Right kidney (tissue), 1 donor: ENCODE measurements around the gene GRB10.

Experiments used
- DNase-seq: peaks from one replicate; pipeline ENCODE4 v3.0.0-alpha.2; 2016

GRB10 gene

DNA sequence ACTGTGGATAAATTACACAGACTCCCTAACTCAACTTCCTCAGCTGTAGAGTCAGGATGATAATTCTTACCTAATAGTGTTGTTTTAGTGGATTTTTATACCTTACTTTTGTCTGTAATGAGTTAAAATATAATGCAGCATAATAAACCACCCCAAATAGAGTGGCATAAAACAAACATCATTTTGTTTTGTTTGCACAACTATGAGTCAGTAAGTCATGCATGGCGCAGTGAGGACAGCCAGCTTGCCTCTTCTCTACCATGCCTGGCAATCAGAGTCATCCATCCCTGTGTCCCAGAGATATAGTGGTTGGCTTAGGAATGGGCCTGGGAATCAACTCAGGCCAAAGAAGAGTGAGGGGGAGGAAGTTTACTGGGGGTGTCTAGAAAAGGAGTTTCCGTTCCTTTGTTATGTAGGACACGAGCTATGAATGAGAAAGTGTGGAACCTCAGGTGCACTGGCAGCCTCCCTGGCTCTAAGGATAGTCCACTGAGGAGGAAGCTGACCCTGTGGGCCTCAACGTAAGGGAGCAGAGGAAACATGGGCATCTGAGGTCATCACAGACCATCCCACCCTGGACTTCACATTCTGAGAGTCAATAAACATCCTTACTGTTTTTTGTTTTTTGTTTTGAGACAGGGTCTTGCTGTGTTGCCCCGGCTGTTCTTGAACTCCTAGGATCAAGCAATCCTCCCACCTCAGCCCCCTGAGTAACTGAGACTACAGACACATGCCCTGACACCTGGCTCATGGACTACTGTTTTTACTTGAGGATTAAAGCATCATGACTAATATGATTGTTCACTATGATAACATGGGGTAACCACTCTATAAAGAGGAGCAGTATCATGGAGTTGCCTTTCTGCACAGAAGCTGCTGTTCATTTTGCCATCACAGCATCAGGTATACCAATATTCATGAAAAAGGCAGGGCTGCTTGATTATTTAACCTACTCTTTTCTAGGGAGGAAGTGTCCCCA is 21.0 kb upstream of the GRB10 start:
- no peak for DNase-seq

DNA sequence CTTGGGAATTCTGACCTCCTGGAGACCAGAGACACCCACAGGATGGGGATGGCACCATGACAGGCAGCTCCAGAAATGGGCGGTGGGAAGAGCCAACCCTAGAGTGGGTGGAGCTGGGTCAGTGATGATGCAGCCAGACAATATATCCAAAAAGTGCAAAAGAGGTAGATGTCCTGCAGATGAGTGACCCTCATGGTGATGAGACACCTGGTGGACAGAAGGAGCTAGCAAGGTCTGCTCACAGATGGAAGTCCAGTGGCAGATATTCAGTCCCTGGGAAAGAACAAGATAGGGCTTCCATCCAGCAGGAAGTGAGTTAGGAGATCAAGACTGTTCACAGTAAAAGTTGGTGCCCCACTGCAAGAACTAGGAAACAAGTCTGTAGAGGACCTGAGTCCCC is 19.2 kb upstream of the GRB10 start:
- DNase-seq, result no peak

DNA sequence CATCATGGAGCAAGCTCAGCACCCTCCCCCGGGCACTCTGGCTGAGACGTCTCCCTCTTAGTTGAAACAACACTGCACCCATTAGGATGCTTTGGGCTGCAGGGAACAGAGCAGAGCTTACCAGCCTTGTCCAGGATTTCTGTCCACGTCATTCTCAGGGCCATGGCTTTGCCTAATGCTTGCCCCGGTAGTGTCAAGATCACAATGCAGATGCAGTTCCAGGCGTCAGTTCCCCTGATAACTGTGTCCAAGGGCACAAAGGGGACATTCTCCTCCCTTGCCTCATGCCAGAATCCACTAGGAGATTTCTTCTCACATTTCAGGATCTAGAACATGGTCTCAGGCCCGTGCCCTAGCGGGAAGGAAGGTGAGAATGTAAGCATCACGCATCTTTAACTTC is 17.2 kb upstream of the GRB10 start:
- no peak for DNase-seq

DNA sequence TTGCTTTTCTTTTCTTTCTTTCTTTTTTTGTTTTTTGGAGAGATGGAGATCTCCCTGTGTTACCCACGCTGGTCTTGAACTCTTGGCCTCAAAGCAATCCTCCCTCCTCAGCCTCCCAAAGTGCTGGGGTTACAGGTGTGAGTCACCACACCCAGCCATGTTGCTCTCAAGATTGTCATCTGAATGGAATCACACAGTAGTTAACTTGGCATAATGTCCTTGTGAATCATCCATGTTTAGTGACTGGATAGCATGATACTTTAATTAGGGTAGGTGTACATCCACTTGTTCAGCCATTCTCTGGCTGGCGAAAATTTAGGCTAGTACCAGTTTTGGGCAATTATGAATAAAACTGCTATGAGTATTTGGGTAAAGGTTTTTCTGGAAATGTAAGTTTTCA is 15.4 kb upstream of the GRB10 start:
- no peak for DNase-seq

DNA sequence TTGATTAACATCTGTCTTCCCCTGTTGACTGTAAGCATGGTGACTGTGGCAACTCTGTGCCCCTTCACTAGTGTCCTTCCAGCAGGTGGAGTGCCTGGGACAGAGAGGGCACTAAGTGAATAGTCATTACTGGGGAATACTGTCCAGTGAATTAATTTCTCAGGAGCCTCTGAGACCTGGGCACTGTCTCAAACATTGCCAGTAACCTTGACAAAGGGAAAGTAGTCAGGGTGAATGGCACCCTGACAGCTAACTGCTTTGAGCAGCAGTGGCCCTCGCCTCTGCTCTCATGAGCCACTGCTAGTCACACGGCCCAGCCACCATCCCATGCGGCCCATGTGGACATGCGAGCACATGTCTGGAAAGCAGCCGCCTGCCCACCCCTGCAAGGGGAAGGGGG is 13.1 kb upstream of the GRB10 start:
- DNase-seq, result no peak

DNA sequence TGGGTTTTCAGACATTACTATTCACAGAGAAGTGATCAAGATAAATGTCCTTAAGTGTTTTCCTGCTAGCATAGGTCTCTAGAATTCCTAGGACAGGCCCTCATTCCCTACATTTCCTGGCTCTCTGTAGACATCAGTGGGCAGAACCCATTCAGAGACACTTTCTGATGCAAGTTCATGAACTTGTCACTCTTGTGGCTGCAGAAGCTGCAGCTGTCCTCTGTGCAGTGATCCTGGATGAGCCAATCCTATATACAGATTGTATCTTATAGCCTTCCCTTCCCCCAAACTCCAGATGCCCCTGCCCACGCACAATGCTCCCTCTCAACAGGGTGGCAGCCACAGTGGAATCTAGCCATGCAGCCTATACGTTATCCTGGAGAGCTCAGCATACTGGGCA is 12.6 kb upstream of the GRB10 start:
- no peak for DNase-seq

DNA sequence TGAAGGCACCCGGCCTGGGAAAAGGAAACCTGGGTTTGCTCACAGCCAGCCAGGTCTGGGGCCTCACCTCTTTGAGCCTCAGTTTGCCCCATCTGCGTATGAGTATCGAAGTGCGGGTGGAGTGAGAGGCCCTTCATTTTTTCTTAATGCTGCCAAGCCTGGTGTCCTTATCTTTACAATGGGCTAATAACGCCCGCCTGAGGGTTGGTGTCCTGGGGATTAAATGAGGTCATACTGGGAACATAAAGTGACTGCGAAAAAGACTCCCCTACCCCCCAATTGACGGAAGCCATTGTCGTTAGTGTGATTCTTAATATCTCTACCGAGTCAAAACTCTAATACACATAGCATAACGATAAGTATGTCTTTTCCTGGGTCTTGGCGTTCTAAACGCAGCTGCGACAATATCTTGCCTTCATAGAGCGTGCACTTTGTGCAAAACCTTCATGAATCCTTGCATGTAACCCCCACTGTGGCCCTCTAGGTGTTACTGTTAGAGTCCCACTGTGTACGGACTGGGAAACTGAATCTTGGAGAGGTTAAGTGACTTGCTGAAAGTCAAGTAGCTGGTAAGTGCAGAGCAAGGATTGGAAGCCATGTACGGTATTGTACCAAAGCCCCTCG is 11.4 kb upstream of the GRB10 start:
- no peak for DNase-seq

DNA sequence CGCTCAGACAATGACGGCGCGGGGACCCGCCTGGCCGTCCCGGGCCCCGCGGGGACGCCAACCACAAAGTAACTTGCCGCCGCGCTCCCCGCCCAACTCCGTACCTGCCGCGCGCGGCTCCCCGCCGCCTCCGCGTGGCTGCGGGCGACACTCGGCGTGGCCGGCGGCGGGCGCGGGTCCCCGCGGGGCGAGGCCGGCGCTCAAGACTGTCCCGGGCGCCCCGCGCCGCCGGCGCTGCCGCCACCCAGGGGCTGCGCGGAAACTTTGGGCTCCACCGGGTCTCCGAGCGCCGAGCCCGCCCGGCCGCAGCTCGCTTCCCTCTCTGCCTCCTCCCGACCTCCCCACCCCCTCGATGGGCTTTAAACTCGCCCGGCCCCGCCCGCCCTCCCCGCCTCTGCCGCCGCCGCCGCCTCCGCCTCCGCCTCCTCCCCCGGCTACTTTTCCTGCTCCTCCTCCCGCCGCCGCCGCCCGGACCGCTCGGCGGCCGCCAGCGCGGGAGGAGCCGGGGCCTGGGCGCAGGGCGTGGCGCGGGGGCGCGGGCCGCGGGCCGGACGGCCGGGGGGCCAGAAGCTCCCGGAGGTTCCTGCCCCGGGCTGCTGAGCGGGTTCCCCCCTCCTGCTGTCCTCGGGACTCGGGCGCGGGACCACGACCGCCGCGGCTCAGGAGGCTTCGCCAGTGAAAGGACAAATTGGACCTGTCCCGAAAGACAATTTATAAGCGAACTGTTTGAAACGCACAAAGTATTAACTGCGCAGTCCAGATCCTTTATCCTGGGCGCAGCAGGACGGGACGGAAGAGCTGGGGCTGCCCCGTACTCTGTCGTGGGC is 10.6 kb upstream of the GRB10 start:
- DNase-seq, result peak; percentile 67

DNA sequence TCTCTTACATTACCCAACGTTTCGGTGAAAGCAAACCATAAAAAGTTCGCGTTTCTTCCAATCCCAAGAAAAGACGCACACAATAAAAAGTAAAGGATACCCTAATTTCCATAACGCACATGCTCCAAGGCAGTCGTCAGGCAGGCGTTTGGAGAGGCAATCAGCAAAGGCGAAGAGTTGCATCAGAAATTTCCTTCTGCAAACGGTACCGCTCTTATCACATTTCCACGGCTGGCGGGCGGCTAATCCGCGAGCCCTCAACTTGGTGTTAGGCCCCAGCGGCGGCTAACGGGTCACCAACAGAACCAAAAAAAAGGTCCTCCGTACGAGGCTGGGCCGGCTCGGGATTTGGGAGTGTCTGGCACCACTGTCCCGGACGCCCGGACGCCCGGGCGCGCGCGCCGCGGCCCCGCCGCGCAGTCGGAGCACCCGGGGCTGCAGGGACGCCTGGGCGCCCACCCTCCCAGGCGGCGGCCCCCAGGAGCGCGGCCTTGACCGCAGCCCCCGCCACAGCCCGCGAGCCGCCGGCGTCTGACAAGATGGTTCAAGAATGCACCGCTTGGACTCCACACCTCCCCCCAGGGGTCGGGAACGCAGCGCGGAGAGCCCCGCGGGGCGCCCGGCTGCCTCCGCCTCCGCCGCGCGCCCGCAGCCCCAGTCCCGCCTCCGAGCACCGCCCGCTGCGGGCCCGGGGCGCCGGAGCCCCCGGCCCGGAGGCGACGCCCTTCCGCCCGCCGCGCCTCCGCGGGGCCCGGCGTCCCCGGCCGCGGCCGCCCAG is 9.8 kb upstream of the GRB10 start:
- peak; percentile 72 for DNase-seq

DNA sequence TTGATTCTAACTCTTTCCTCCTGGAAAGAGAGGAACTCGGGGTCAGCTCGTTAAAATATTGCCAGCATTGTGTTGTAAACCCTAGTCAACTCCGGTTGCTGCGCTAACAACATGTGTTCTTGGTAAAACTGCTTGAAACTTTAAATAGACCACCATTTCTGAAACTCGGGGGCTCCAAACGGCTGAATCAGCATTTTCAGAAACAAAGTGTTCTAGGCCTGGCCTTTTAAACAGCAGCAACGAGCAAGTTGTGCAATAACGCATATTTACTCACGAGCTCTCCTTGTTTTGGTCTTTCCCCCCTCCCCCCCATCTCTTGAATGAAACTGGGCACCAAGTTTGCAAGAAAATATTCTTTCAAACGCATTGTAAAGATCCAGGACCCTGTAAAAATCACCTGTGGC is 9.2 kb upstream of the GRB10 start:
- DNase-seq, result peak; percentile 20

DNA sequence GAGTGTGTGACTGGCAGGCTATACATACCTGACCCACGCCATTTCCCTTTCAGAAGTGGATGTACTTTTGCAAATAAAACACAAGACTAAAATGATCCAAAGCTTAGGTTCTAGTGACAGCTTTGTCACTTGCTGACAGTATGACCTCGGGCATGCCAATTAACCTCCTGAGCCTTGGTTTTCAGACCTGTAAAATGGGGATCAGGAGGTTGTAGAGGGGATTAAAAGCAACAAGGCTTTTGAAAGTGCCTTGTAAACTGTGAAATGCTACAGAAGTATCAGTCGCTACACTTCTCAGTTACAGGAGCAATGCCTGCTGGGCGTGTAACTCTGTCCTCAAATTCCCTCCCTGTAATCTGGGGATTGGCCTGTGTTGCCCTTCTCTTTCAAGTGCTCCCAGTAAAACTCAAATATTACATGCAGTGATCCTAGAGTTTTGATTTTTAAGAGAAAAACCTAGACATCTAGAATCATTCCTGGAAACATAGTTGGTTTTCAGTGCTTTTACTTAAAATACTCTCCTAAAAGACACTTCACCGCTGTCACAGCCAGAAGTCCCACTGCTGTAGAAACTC is 8.8 kb upstream of the GRB10 start:
- DNase-seq, result no peak

DNA sequence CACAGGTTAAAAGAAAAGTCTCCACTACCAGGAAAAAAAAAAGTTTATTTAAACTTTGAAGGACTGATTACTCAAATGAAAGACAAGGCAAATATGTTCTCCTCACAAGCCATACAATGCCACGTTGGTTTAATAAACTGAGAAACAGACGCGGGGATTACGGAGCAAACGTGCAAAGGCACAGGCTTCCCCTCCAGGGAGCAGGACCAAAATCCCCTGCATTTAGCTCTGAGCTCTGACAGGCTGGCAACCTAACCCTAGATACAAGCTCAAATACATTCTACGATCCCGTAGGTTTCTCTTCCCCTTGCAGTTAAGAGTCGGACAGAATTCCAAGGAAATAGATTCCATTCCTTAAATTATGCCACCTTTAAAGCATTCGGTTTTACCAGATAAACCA is 7.7 kb upstream of the GRB10 start:
- no peak for DNase-seq

DNA sequence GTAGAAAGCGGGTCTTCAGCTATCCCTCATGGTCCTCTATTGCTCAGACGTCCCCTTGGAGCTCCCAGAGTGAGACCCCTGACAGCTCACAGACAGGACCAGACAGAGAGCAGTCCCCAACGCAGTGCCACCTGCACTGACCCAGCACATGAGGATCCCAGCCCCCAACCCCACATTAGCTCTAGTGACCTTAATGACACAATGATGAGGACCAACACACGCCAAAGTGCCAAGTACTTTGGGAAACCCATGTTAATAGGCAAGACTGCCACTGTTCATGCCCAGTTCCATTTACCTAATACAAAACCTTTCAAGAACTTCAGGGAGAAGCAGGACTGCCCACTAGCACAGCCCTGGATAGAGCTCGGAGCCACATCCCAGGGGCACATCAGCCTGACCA is 5.7 kb upstream of the GRB10 start:
- no peak for DNase-seq

DNA sequence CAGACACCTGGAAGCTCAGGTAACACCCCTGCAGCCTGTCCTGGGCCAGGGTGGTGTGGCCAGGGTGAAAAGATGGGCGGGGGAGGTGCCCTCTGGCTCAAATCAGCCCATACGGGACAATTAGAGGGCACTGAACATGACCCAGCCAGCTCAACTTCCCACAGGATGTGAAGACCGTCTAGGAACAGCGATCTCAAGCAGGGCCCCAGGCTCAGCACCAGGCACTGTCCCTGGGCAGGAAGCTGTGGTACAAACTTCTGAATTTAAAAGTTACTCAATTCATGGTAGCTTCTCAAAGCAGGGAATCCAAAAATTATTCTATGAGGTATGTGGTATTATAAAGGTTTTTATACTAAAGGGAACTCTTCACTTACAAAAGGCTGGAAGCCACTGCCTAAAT is 5.1 kb upstream of the GRB10 start:
- no peak for DNase-seq

DNA sequence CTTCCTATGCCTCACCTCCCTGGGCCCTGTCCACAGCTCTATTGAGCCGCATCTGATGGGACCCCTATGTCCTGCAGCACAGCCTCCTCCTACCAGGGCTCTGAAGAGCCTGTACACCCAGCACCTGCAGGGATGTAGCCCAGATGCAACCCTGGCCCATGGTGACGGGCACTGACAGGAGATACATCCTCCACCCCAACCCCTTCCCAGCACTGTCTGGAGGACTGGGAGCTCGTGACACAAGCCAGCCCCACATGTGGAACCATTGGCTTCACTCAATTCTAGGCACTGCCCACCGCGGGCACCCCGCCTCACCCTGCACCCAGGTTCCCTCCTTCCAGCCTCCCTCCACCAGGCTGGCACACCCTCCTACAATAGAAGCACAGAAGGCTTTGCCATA is 2.6 kb upstream of the GRB10 start:
- no peak for DNase-seq

DNA sequence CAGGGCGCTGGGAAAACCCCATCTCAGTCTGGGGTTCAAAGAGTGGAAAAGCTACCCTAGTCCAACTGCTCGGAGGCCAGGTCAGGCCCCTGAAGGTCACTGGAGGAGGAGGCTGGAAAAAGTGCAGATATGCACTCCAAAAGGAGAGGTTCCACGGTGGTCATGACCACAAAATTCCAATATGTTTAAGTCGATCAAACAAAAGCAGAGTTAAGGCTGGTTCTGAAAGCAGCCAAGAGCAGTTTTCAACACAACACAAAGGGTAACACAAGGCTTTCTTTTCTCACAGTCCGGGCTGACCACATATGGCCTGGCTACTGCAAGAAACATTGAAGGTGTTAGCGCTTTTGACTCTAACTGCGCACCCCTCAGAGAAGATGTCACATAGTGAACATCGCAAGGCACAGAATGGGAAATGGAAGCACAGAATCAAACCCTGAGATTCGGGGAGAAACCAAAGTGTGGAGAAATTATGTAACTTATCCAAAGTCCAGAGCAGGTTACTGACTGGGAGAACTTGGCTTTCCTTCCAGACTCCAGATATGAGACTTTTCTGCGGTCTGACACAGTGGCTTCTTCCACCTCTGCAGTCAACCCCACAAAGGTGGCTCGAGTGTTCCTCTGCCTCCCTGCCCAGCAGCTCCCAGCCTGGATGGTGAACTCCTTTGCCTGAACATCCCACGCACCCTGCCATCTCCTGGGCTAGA is 1.3 kb upstream of the GRB10 start:
- DNase-seq, result no peak

DNA sequence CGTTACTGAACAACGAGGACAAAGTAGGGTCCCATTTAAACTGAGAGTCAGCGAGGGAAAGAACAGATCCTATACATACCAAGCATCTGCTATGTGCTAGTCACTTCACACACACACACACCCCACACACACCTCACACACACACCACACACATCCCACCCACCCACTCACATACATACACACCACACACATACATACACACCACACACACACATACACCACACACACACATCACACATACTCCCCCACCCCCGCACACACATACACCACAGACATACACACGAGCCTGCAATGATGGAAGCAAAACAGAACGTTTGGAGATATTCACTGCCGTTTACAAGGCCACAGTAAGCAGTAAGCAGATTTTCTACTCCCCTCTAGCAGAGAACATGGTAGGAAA is 607 bp upstream of the GRB10 start:
- DNase-seq, result no peak

DNA sequence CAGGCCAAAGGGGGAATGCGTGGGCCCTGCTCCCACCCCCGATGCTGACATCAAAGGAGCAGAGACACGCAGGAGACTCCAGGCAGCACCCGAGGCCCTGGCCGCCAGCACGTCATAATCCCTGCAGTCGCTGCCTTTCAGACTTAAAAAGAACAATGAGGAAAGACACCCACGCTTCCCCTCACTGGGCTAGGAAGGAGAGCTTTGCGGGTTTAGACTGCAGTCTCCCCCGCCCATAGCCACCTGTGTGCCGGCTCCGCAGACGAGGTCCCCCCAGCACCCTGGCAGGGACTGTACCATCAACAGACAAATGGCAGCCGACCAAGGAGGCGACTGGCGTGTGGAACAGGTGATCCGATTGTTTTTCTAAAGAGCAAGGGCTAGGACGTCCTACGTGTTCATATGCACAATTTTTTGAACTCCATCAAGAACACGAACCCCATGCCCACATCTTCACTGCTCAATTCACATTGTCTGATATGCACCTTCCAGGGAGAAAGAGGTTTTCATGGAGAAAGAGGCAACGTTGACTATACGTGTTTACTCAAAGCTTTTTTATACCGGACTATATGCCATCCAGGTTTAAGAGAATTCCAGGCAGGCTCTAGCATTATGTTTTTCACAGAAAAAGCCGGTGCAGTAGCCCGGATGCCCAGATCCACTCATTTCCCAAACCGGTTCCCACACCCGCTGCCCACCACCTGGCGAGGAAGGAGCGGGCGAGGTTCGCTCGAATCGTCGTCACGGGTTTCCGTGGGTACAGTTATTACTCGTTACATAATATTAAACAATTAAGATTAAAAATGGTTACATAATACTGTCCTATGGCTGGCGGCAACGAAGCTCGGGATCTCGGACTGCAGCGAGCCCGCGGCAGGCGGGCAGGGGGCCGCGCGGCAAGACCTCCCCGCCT is 1.1 kb downstream of the GRB10 start:
- no peak for DNase-seq

DNA sequence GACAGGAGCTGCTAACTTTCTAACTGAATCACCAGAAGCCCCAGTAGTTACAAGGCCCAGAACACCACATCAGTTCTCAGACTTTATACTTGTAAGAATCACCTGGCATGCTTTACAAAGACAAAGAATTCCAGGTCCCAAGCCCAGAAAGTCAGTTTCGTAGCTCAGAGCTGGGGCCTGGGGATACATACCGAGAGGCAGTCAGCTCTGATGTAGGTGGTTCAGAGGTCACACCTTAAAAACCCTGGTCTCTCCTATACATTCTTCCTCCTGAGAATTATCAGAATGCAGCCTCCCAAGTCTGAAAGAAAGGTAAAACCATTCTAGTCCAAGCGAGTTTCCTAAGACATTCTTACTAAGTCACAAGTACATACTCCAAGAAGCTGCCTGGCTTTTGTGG is 2.3 kb downstream of the GRB10 start:
- DNase-seq, result no peak

DNA sequence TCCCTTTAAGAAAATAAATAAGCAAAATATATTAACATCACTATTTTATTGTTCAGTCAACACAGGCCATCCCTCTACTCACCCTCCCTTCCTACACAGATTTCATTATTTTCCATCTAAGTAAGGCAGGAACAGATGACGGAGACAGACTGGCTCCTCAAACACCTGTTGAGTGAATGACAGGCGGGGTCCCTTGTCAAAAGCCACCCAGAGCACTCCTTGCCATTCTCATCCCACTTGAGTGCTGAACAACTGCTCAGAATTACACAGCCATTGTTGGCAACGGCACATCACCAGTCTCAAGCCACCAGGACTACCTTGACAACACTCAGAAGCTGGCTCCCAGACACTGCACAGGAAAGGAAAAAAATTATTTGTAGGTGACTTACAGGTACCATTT is 3.3 kb downstream of the GRB10 start:
- no peak for DNase-seq
